ENCODE measurements around the gene SETD3. TPM values are rescaled to one million over a fixed set of nuclear protein-coding genes. Genes with fewer than 3 reads are reported as not detected.

SETD3 gene
- polyA plus RNA-seq, 1 donor (not counting 4 experiments of a cell fraction or from before 2014, with no cell fraction given): 48.1 TPM

DNA sequence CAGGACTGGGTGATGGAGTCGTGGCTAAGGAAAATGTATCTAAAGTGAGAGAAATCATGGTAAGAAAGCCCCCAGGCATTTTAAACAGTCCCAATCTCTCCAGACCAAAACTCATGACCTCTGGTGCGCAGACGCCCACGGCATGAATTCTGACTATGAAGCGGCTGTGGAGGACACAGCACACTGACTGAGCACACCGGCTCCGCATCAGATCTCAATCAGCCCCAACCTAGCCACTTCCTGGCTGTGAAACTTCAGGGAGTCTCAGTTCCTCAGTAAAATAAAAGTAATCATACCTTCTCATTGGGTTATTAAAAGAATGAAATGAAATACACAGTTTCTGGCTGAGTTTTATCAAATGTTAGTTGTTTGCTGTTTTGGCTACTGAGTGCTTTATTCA, 38.7 kb downstream of the SETD3 start:
- no peak overlapping the region for H3K4me3 ChIP-seq (ENCODE audit: control insufficient read depth in 2 of 3, extremely low read depth in 1 of 3, insufficient read depth in 2 of 3, low read depth in 1 of 3, low read length in 3 of 3)
- H2AFZ ChIP-seq (ENCODE audit: control insufficient read depth, low read length): no peak overlapping the region
- peaks cover 20 to 22% of the 10 kb centered on the region in 2 experiments for H3K36me3 ChIP-seq (ENCODE audit: control insufficient read depth in 2 of 2, extremely low read depth in 1 of 2, insufficient read depth in 2 of 2, low read length in 2 of 2)
- no peak overlapping the region for H3K4me2 ChIP-seq (ENCODE audit: control insufficient read depth, extremely low read depth, insufficient read depth, low read depth, low read length)
- no peak overlapping the region for H3K9ac ChIP-seq (ENCODE audit: control insufficient read depth, extremely low read depth, insufficient read depth, low read length)
- H3K4me1 ChIP-seq (ENCODE audit: control insufficient read depth, extremely low read depth, insufficient read depth, low read length): no peaks in the 10 kb centered on the region
- peaks cover 5% of the 10 kb centered on the region for H4K20me1 ChIP-seq (ENCODE audit: control insufficient read depth, extremely low read depth, insufficient read depth, low read length)
- no peaks in the 10 kb centered on the region for H3K9me1 ChIP-seq (ENCODE audit: control insufficient read depth, extremely low read depth, insufficient read depth, low read length)
- no peak for DNase-seq (ENCODE audit: low read depth, low spot score)
- TF ChIP-seq EZH2 (IDR thresholded peaks at IDR 0.05; ENCODE audit: low read length) (no peak), CTCF (optimal IDR thresholded peaks at IDR 0.05 in 1 of 3, IDR thresholded peaks at IDR 0.05 in 1 of 3, conservative IDR thresholded peaks at IDR 0.05 in 1 of 3; ENCODE audit: extremely low read depth in 1 of 3, insufficient read depth in 2 of 3, low read length in 3 of 3) (no peak)
- FAIRE-seq: no peak
- no peaks in the 10 kb centered on the region for H3K27me3 ChIP-seq (ENCODE audit: control insufficient read depth, extremely low read depth, insufficient read depth, low read length)
- dilution Hi-C loops (cut with MboI; ENCODE audit: extremely low pct_ligation_motif_present, low sequenced_read_pairs): no loop called here
- H3K79me2 ChIP-seq (ENCODE audit: control insufficient read depth, insufficient read depth, low read length): no peaks in the 10 kb centered on the region
- H3K27ac ChIP-seq (ENCODE audit: control insufficient read depth, insufficient read depth, low read length): no peak overlapping the region
- H3K9me3 ChIP-seq (ENCODE audit: control insufficient read depth, low read depth, low read length): no peaks in the 10 kb centered on the region

DNA sequence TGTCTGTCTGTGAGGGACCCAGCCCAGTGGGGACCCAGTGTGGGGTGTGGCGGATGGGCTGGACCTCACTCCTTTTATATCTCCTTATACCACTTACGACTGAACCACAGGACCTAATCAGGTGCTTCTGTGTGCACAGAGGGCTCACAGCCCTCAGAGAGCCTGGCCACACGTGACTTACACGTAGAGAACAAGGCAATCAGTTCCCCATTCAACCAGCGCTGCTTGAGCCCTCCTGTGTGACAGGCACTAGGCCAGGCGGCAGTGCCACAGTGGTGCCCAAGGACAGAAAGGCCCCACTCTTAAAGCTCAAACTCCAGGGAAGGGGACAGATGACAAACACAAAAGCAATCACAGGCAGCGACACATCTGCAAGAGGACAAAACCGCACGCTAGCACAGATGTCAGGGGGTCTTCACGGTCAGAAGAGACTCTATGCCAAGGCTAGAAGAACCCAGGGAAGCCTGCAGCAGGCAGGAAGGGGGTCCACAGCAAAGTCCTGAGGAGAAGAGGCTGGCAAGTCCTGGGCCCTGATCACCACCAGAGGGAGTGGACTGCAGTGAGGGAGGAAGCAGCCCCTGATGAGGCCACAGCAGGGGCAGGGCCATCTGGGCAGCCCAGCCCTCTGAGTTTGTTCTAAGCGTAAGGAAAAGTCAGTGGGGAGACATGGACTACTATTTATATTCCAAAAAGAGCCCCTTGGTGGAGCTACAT, 39.3 kb downstream of the SETD3 start:
- dilution Hi-C loops (cut with MboI; ENCODE audit: extremely low pct_ligation_motif_present, low sequenced_read_pairs): no loop called here
- no peak for FAIRE-seq
- peaks cover 15 to 24% of the 10 kb centered on the region in 2 experiments for H3K36me3 ChIP-seq (ENCODE audit: control insufficient read depth in 2 of 2, extremely low read depth in 1 of 2, insufficient read depth in 2 of 2, low read length in 2 of 2)

More for the DNA sequence above, 39.3 kb downstream of the SETD3 start:
- no peaks in the 10 kb centered on the region for H3K27me3 ChIP-seq (ENCODE audit: control insufficient read depth, extremely low read depth, insufficient read depth, low read length)
- no peak overlapping the region for H3K4me3 ChIP-seq (ENCODE audit: control insufficient read depth in 2 of 3, extremely low read depth in 1 of 3, insufficient read depth in 2 of 3, low read depth in 1 of 3, low read length in 3 of 3)
- H3K4me1 ChIP-seq (ENCODE audit: control insufficient read depth, extremely low read depth, insufficient read depth, low read length): no peaks in the 10 kb centered on the region
- H2AFZ ChIP-seq (ENCODE audit: control insufficient read depth, low read length): no peak overlapping the region
- no peaks in the 10 kb centered on the region for H3K9me1 ChIP-seq (ENCODE audit: control insufficient read depth, extremely low read depth, insufficient read depth, low read length)
- TF ChIP-seq CTCF (optimal IDR thresholded peaks at IDR 0.05 in 1 of 3, IDR thresholded peaks at IDR 0.05 in 1 of 3, conservative IDR thresholded peaks at IDR 0.05 in 1 of 3; ENCODE audit: extremely low read depth in 1 of 3, insufficient read depth in 2 of 3, low read length in 3 of 3) (no peak), EZH2 (IDR thresholded peaks at IDR 0.05; ENCODE audit: low read length) (no peak)
- no peak overlapping the region for H3K4me2 ChIP-seq (ENCODE audit: control insufficient read depth, extremely low read depth, insufficient read depth, low read depth, low read length)
- H3K79me2 ChIP-seq (ENCODE audit: control insufficient read depth, insufficient read depth, low read length): no peaks in the 10 kb centered on the region
- H3K27ac ChIP-seq (ENCODE audit: control insufficient read depth, insufficient read depth, low read length): no peak overlapping the region
- no peaks in the 10 kb centered on the region for H3K9me3 ChIP-seq (ENCODE audit: control insufficient read depth, low read depth, low read length)
- H3K9ac ChIP-seq (ENCODE audit: control insufficient read depth, extremely low read depth, insufficient read depth, low read length): no peak overlapping the region
- no peak for DNase-seq (ENCODE audit: low read depth, low spot score)
- H4K20me1 ChIP-seq (ENCODE audit: control insufficient read depth, extremely low read depth, insufficient read depth, low read length): peaks cover 5% of the 10 kb centered on the region

Measured in keratinocyte (primary cell).